Kidney (tissue), 14 donors: ENCODE results near the gene CAV1. TPM values are rescaled to one million over a fixed set of nuclear protein-coding genes. Genes with fewer than 3 reads are reported as not detected.

ENCODE experiments used
- DNase-seq, 5 donors: peaks; one replicate each; pipeline ENCODE4 v3.0.0-alpha.2; 2013 to 2020
- FAIRE-seq: peaks from 2 replicates; lab custom pipeline; 2012; peaks lifted over from hg19 to GRCh38; lab: Jason Lieb, UNC
- H3K27ac ChIP-seq, 2 donors: one replicate each; pipeline ENCODE4 v1.7.0; 2013; ENCODE audit warnings: low read depth in 2 of 2, low read length in 2 of 2, inconsistent platforms in 1 of 2
- H3K27me3 ChIP-seq: one replicate; pipeline ENCODE4 v1.7.1; 2013; ENCODE audit warnings: low read length, inconsistent platforms; ENCODE audit not compliant: control insufficient read depth, insufficient read depth
- H3K36me3 ChIP-seq, 3 donors: one replicate each; pipeline versions ENCODE4 v1.7.0 to v1.7.1; 2013; ENCODE audit warnings: low read length in 3 of 3, control low read depth in 1 of 3, inconsistent platforms in 1 of 3; ENCODE audit not compliant: insufficient read depth in 3 of 3, control insufficient read depth in 2 of 3
- H3K4me1 ChIP-seq, 3 donors: one replicate each; pipeline versions ENCODE4 v1.7.0 to v1.7.1; 2013; ENCODE audit warnings: low read length in 3 of 3, inconsistent platforms in 1 of 3, low read depth in 1 of 3; ENCODE audit not compliant: control insufficient read depth in 2 of 3, insufficient read depth in 2 of 3
- H3K4me3 ChIP-seq, 3 donors: one replicate each; pipeline versions ENCODE4 v1.7.0 to v1.8.1; 2013; ENCODE audit warnings: low read length in 3 of 3, control low read depth in 1 of 3, inconsistent platforms in 1 of 3
- H3K9ac ChIP-seq, 3 donors: one replicate each; pipeline versions ENCODE4 v1.7.0 to v1.7.1; 2013; ENCODE audit warnings: low read length in 3 of 3, control low read depth in 1 of 3, inconsistent platforms in 1 of 3
- H3K9me3 ChIP-seq, 3 donors: one replicate each; pipeline versions ENCODE4 v1.7.0 to v1.7.1; 2013; ENCODE audit warnings: low read length in 3 of 3, control low read depth in 1 of 3, inconsistent platforms in 1 of 3; ENCODE audit not compliant: control insufficient read depth in 2 of 3, insufficient read depth in 1 of 3
- intact Hi-C: fragments of 100-400 bp; cut with DNase I; formaldehyde crosslinking; loops from one replicate; pipeline ENCODE4 v1.11.1; 2022
- polyA plus RNA-seq: library from polyadenylated mRNA; stranded (reverse); fragments of 350-450 nt; fragmentation: Illumina TruSeq; extraction: RNeasy Lipid Tissue Mini Kit (QIAGEN cat#74804); gene quantifications from one replicate; pipeline ENCODE4 v1.2.3, GENCODE V29; 2014; ENCODE audit warnings: low read depth, low replicate concordance; ENCODE audit not compliant: insufficient read depth
- total RNA-seq: library from RNA; stranded (reverse); fragmentation: NEBNext Ultra II Directional; extraction: Animal tissue kit (Norgen Biotek cat#: 25700); gene quantifications from one replicate; pipeline ENCODE4 v1.2.1, GENCODE V29; 2021
- TF ChIP-seq, protein P1 (sequence below): IDR thresholded peaks from 3 replicates; pipeline ENCODE4 v1.5.1; 2012; ENCODE audit warnings: mild to moderate bottlenecking, moderate library complexity, borderline replicate concordance; ENCODE audit not compliant: insufficient read depth; ENCODE audit errors: extremely low read depth
- donor health status: control.
- donor health status: control.
- donor health status: control.
- donor health status: control.
- donor health status: control.
- donor health status: DM: yes; HTN: yes; CAD: no.
- donor health status: Normal renal cell carcinoma (clear cell type).

Gene CAV1
- total and polyA plus RNA-seq, 2 donors from 2014 or later, result 15.7 to 67.2 TPM

- FAIRE-seq (no peak), DNase-seq (no peak)
- intact Hi-C loops, result no loop called here
These were observed 8.5 kb upstream of the CAV1 start for GRCh38 chr7:116516324-116516723.

GRCh38 chr7:116517626-116518025 is 7.2 kb upstream of the CAV1 start:
- FAIRE-seq, result no peak
- intact Hi-C loops, result no loop called here

More at GRCh38 chr7:116516324-116516723, 8.5 kb upstream of the CAV1 start:
- TF ChIP-seq, protein P1, sequence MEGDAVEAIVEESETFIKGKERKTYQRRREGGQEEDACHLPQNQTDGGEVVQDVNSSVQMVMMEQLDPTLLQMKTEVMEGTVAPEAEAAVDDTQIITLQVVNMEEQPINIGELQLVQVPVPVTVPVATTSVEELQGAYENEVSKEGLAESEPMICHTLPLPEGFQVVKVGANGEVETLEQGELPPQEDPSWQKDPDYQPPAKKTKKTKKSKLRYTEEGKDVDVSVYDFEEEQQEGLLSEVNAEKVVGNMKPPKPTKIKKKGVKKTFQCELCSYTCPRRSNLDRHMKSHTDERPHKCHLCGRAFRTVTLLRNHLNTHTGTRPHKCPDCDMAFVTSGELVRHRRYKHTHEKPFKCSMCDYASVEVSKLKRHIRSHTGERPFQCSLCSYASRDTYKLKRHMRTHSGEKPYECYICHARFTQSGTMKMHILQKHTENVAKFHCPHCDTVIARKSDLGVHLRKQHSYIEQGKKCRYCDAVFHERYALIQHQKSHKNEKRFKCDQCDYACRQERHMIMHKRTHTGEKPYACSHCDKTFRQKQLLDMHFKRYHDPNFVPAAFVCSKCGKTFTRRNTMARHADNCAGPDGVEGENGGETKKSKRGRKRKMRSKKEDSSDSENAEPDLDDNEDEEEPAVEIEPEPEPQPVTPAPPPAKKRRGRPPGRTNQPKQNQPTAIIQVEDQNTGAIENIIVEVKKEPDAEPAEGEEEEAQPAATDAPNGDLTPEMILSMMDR, result no peak
- Histone ChIP-seq H3K36me3 (no peaks in the 10 kb centered on the region), H3K4me3 (no peak overlapping the region), H3K27ac (no peak overlapping the region), H3K4me1 (no peaks in the 10 kb centered on the region), H3K27me3 (no peaks in the 10 kb centered on the region), H3K9ac (no peak overlapping the region), H3K9me3 (no peaks in the 10 kb centered on the region)

GRCh38 chr7:116518961-116519360 is 5.9 kb upstream of the CAV1 start:
- no peak overlapping the region for H3K9ac ChIP-seq
- no peaks in the 10 kb centered on the region for H3K36me3 ChIP-seq
- H3K27me3 ChIP-seq, result peaks cover 4% of the 10 kb centered on the region
- DNase-seq (no peak), FAIRE-seq (no peak)
- TF ChIP-seq, protein P1, result no peak
- no peak overlapping the region for H3K4me3 ChIP-seq
- H3K9me3 ChIP-seq, result no peaks in the 10 kb centered on the region
- no peaks in the 10 kb centered on the region for H3K4me1 ChIP-seq
- H3K27ac ChIP-seq, result no peak overlapping the region
- intact Hi-C loops, result no loop called here

More at GRCh38 chr7:116517626-116518025, 7.2 kb upstream of the CAV1 start:
- TF ChIP-seq, protein P1, result no peak
- Histone ChIP-seq H3K4me1 (no peaks in the 10 kb centered on the region), H3K9ac (no peak overlapping the region), H3K4me3 (no peak overlapping the region), H3K9me3 (no peaks in the 10 kb centered on the region), H3K36me3 (no peaks in the 10 kb centered on the region), H3K27me3 (no peaks in the 10 kb centered on the region), H3K27ac (no peak overlapping the region)
- no peak for DNase-seq

- Histone ChIP-seq H3K9ac (no peak overlapping the region), H3K4me1 (peaks cover 0 to 5% (median 0%) of the 10 kb centered on the region in 3 donors), H3K4me3 (no peak overlapping the region), H3K36me3 (no peaks in the 10 kb centered on the region), H3K27me3 (peaks cover 9% of the 10 kb centered on the region), H3K9me3 (no peaks in the 10 kb centered on the region), H3K27ac (no peak overlapping the region)
- intact Hi-C loops, result no loop called here
- no peak for DNase-seq
- no peak for FAIRE-seq
- TF ChIP-seq, protein P1, result no peak
These were observed 3.7 kb upstream of the CAV1 start for GRCh38 chr7:116521046-116521664.
